Iris pigment epithelial cell (primary cell): ENCODE data around the gene FGF3.
"Not testable (repeated sequence)": the region's sequence is repeated elsewhere in the genome, so short reads cannot be mapped to it uniquely, and the experiment has no call there.

Experiments used
- DNase-seq: peaks from one replicate; pipeline ENCODE4 v3.0.0-alpha.2; 2011; ENCODE audit warnings: low read depth

Gene FGF3

GRCh38 chr11:69770540-69770939 lies 48.7 kb downstream of the FGF3 start:
- DNase-seq: no peak

GRCh38 chr11:69765498-69765995 lies 53.7 kb downstream of the FGF3 start:
- DNase-seq: no peak

GRCh38 chr11:69764918-69765317 lies 54.3 kb downstream of the FGF3 start:
- DNase-seq: not testable (repeated sequence)

GRCh38 chr11:69760319-69760718 lies 58.9 kb downstream of the FGF3 start:
- no peak for DNase-seq
